Posterior cingulate gyrus (tissue), 11 donors: ENCODE results near the gene ZSCAN20.
"Not testable (repeated sequence)": the region's sequence is repeated elsewhere in the genome, so short reads cannot be mapped to it uniquely, and the experiment has no call there.

ENCODE experiments used
- DNase-seq, 10 donors: peaks; one replicate each; pipeline versions ENCODE4 v3.0.0 to v3.0.0-alpha.2; 2020 to 2021; ENCODE audit warnings: mixed read lengths in 3 of 10
- intact Hi-C: fragments of 100-400 bp; cut with DNase I; formaldehyde crosslinking; loops from one replicate; pipeline ENCODE4 v1.15.1; 2023

Gene ZSCAN20

DNA sequence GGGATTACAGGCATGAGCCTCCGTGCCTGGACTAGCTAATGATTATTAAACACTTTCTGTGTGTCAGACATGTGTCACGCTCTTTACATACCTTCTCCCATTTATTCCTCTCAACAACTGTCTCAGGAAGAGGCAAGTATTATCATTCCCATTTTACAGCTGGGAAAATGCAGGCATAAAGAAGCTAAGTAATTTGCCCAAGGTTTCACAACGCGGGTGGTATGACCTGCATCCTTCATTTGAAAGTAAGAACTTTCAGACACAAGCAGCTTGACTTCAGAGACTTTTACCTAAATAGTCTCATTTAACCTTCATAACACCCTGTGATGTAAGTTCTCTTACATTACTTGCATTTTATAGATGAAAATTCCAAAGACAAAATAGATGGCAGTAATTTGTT lies 1.0 kb upstream of the ZSCAN20 start:
- DNase-seq, result no peak
- intact Hi-C loops, result loop anchor here (2.0 to 5.0 kb wide), 3 partner anchors 39 to 343 kb away; partner anchors contain the start of gene PHC2

GRCh38 chr1:33473900-33474299 lies 1.5 kb downstream of the ZSCAN20 start:
- intact Hi-C loops, result loop anchor here (5.0 kb wide), 2 partner anchors 42 to 107 kb away; partner anchors contain the start of gene PHC2
- no peak for DNase-seq

DNA sequence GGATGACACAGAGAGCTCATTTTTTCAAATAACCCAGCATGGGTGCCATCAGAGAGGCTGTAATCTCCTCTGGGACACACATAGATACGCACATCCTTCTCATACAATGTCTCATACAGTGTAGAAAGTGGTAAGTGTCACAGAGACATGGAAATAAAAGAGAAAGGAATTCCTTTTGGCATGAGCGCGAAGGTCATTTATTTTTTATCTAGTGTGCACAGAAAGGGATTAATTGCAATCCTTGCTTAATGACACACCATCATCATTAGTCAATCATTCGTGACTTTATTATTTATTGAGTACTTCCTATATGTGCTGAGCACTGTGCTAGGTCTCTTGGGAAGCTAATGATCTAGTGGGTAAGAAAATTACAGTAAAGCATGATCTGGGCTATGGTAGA lies 5.0 kb downstream of the ZSCAN20 start:
- no peak for DNase-seq
- intact Hi-C loops, result no loop called here

- no peak for DNase-seq
- intact Hi-C loops, result loop anchor here (10.0 kb wide), 1 partner anchor 678 kb away; no protein-coding TSS in a partner anchor
These were observed 10.0 kb downstream of the ZSCAN20 start for GRCh38 chr1:33482412-33482811.

GRCh38 chr1:33488624-33489023 lies 16.2 kb downstream of the ZSCAN20 start:
- intact Hi-C loops, result loop anchor here (10.0 kb wide), 1 partner anchor 684 kb away; no protein-coding TSS in a partner anchor
- no peak for DNase-seq

- intact Hi-C loops, result no loop called here
- DNase-seq, result no peak
These were observed 22.5 kb downstream of the ZSCAN20 start for GRCh38 chr1:33494929-33495328.

GRCh38 chr1:33497410-33497809 lies 25.0 kb downstream of the ZSCAN20 start:
- intact Hi-C loops, result no loop called here

GRCh38 chr1:33500547-33500946 lies 28.1 kb downstream of the ZSCAN20 start:
- intact Hi-C loops, result no loop called here

More at GRCh38 chr1:33497410-33497809, 25.0 kb downstream of the ZSCAN20 start:
- no peak for DNase-seq

DNA sequence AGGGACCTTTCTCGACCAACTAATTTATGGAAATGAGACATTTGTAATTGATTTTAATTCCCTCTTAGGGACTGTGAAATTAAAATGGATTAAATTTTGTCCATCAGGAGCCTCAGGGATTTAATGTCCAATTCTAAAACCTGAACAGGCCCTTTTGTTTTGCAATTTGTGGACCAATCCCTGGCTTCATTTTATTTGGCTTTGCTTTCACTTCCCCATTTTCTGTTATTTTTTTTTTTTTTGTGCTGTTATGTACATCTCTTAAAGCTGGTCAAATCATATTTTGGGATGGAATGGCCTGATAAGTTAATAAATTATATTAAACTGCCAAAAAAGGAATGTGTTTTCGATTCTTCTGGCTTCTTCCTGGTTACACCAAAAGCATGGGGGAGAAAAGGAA lies 28.9 kb downstream of the ZSCAN20 start:
- DNase-seq, result no peak
- intact Hi-C loops, result no loop called here

More at GRCh38 chr1:33500547-33500946, 28.1 kb downstream of the ZSCAN20 start:
- no peak for DNase-seq

DNA sequence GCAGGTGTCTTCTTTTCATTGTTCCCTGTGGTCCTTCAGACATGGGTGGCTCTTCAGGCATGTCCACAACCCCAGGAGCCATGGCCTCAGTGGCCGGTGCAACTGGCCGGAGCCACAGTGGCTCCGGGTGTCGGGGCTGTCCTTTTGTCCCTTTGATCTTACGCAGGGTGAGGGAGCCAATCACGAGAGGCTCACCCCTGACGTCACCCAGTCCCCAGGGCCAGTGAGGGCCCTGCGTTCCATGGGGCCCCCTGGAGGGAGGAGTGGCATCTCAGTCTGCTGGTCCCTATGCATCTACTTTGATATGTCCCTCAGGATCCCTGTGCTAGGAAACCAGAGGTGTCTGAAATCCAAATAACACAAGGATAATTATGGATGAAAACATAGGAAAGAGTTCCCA lies 29.3 kb downstream of the ZSCAN20 start:
- DNase-seq, result no peak
- intact Hi-C loops, result no loop called here

DNA sequence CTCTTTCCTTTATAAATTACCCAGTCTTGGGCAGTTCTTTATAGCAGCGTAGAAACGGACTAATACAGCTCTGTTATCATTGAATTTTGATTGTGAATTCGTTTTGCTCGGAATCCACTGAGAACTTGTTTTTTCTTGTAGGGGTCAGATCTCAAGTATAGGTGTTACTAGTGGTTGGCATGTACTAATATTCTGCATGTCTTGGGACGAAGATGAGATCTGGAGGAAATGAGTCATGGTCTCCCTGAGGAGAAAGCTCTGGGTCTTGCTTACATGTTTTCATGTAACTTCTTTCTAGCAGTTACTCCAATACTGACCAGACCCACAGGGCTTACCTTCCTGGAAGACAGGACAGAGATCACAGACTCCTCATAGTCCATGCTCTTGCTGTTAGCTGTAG lies 30.3 kb downstream of the ZSCAN20 start:
- intact Hi-C loops, result no loop called here

GRCh38 chr1:33503506-33503905 lies 31.1 kb downstream of the ZSCAN20 start:
- intact Hi-C loops, result no loop called here
- no peak for DNase-seq

More for the DNA sequence above, 30.3 kb downstream of the ZSCAN20 start:
- DNase-seq, result no peak

DNA sequence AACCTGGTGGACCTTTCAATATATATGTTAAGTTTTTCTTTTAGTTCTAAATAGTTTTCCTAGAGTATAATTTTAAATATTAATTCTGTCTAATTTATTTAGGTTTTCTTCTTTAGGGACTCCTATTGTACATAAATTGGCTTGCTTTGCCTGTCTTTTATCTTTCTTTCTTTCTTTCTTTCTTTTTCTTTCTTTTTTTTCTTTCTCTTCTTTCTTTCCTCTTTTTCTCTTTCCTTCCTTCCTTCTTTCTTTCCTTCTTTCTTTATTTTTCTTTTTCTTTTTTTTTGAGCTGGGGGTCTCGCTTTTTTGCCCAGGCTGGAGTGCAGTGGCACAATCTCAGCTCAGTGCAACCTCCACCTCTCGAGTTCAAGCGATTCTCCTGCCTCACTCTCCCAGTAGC lies 35.2 kb downstream of the ZSCAN20 start:
- intact Hi-C loops, result no loop called here
- no peak for DNase-seq

DNA sequence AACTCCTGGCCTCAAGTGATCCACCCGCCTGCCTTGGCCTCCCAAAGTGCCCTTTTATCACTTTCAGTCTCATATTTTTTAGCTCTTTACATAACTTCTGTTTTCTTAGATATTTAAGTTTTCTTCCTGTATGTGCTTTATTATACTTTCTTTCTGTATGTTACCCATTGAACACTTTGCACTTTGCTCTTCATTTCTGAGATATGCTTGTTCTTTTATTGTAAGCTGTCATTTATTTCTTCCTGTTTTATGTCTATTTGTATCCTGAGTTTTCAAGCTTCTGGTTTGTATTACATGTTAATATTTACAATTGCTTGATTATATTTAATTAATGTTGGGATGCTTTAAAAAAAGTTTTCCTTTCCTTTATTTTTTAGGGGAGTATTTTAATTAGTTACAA lies 35.7 kb downstream of the ZSCAN20 start:
- intact Hi-C loops, result no loop called here
- DNase-seq, result no peak

- DNase-seq, intact Hi-C loops: not testable (repeated sequence)
These were observed 36.8 kb downstream of the ZSCAN20 start for GRCh38 chr1:33509276-33509675.

DNA sequence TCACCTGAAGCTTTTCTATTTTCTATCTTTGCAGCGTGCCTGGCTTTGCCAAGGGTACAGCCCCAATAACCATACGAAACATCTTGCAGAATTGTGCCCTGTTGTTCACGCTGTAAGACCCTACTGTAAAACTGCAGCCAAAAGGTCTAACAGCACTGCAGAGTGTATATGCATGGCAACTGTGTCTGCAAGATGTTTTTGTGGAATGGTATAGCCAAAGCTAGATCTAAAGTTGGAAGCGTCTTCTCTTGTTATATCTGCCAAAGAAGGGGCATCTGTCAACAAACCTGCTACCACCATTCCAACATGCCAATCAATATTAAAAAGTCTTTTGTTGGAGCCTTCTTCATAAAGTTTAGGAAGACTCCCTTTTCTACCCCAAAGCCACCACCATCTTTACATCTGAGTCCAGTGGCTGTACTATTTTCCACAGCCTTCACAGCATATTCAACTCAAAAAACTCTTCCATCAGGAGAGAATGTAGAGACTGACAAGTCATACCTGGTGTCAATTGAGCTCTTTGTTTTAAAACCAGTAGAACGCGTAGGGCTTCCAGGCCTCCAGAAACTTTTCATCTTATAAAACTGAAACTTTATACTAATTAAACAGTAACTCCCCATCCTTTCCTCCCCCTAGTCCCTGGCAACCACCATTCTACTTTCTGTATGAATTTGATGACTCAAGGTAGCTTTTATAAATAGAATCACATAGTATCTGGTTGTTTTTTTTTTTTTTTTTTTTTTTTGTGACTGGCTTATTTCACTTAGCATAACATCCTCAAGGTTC lies 40.0 kb downstream of the ZSCAN20 start:
- intact Hi-C loops, result no loop called here

DNA sequence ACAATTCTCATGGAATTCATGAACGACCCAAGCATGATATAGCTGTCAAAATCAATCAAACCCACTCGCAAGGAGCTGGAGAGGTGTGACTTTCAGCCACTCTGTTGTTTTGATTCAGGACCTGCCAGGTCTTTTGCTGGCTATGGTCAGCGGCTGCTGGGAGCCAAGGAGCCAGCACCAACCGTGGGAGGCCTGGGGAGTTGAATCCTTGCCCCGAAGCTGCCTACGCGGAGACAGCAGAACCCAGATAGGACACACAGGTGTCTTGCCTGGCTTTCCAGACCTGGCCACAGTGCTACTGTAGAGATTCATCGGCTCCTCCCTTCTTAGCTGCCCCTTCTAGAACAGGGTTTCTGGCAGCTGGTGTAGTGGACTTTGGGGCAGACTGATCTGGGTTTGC lies 42.7 kb downstream of the ZSCAN20 start:
- DNase-seq, result peak in 1 of 10 donors; percentile 77
- intact Hi-C loops, result no loop called here

More for the DNA sequence above, 40.0 kb downstream of the ZSCAN20 start:
- no peak for DNase-seq

- intact Hi-C loops, result no loop called here
- DNase-seq, result no peak
These were observed 43.2 kb downstream of the ZSCAN20 start for GRCh38 chr1:33515607-33516006.

DNA sequence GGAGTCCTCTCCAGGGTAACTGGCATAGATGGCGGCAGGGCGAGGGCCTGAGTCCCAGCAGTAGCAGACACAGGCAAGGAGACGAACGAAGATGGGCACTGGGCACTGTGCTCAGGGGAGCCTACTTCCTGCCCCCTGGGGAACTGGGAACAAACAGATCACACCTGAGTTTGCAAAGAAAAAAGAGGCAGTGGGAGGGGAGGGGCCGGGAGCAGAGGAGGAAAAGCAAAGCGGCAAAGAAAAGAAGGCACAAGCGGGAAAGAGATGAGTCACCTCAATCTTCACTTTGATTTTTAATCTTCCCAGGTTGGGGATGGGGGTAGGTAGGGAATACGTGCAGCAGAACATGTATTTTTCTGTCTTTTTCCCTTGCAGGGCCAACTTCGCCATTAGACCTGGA lies 44.0 kb downstream of the ZSCAN20 start:
- DNase-seq, result no peak
- intact Hi-C loops, result no loop called here

GRCh38 chr1:33516891-33517567 lies 44.6 kb downstream of the ZSCAN20 start:
- intact Hi-C loops, result no loop called here
- DNase-seq, result peak in 1 of 10 donors; percentile 81

DNA sequence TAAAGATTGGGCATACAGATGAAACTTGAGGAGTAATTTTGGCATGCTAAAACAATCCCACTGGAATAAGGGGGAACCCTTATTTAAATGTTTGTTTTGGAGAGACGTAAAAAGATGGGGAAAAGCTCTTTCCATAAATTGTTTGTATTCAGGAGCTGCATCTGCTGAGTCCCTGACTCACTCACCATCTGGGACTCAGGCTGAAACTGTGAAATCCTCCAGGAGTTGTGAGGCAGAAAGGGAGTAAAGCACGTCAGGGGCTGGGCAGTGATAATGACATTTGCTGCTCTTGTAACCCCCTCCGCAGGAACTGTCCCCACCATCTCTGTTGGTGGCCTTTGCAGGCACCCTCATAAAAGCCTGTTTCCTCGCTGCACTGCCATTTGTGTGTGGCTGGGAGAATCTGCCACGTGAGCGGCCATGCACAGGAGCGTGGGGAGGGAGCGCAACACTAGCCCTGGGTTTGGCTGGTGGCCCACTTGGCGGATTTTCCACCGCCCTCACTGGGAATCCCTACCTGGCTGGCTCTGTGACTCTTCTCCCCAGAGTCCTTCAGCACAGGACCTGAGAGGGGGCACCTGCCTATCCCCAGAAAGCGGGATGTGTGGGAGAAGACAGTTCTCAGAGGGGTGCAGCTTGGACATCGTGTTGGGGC lies 45.3 kb downstream of the ZSCAN20 start:
- DNase-seq, result peak in 6 of 10 donors; percentile 24 to 91 (median 50)
- intact Hi-C loops, result no loop called here
